Measurements from ENCODE around the gene ARHGAP27.
"Not testable (repeated sequence)": the region's sequence is repeated elsewhere in the genome, so short reads cannot be mapped to it uniquely, and the experiment has no call there.

ARHGAP27 gene

GRCh38 chr17:45452329-45453224 lies 19.9 kb upstream of the ARHGAP27 start:
- H3K27ac ChIP-seq; H3K4me3 ChIP-seq (ENCODE audit: low read depth in 1 of 2, low read length in 1 of 2); H3K4me1 ChIP-seq (ENCODE audit: control insufficient read depth in 1 of 2, insufficient read depth in 1 of 2, low read depth in 1 of 2, low read length in 1 of 2); H3K9me3 ChIP-seq; H3K27me3 ChIP-seq: not testable (repeated sequence)
- peaks cover 86% of the 10 kb centered on the region for H3K36me3 ChIP-seq

- not testable (repeated sequence) for H3K4me3 ChIP-seq (ENCODE audit: low read depth in 1 of 2, low read length in 1 of 2); H3K27me3 ChIP-seq; H3K4me1 ChIP-seq (ENCODE audit: control insufficient read depth in 1 of 2, insufficient read depth in 1 of 2, low read depth in 1 of 2, low read length in 1 of 2); H3K9me3 ChIP-seq; H3K27ac ChIP-seq
- H3K36me3 ChIP-seq: peaks cover 87% of the 10 kb centered on the region
These were observed 19.0 kb upstream of the ARHGAP27 start for GRCh38 chr17:45451660-45452059.

GRCh38 chr17:45451131-45451530 lies 18.5 kb upstream of the ARHGAP27 start:
- TF ChIP-seq CTCF (IDR thresholded peaks at IDR 0.05): no peak
- Histone ChIP-seq H3K9me3 (no peaks in the 10 kb centered on the region), H3K27me3 (no peaks in the 10 kb centered on the region), H3K4me3 (ENCODE audit: low read depth in 1 of 2, low read length in 1 of 2) (no peak overlapping the region), H3K4me1 (ENCODE audit: control insufficient read depth in 1 of 2, insufficient read depth in 1 of 2, low read depth in 1 of 2, low read length in 1 of 2) (peaks cover 0 to 3% of the 10 kb centered on the region in 2 experiments), H3K27ac (no peak overlapping the region), H3K36me3 (peaks cover 84% of the 10 kb centered on the region)

GRCh38 chr17:45449708-45450329 lies 17.1 kb upstream of the ARHGAP27 start:
- H3K9me3 ChIP-seq; H3K27me3 ChIP-seq; H3K4me3 ChIP-seq (ENCODE audit: low read depth in 1 of 2, low read length in 1 of 2); H3K4me1 ChIP-seq (ENCODE audit: control insufficient read depth in 1 of 2, insufficient read depth in 1 of 2, low read depth in 1 of 2, low read length in 1 of 2); H3K27ac ChIP-seq: not testable (repeated sequence)
- peaks cover 86% of the 10 kb centered on the region for H3K36me3 ChIP-seq

- H3K9me3 ChIP-seq; H3K4me3 ChIP-seq (ENCODE audit: low read depth in 1 of 2, low read length in 1 of 2); H3K27ac ChIP-seq; H3K27me3 ChIP-seq; H3K4me1 ChIP-seq (ENCODE audit: control insufficient read depth in 1 of 2, insufficient read depth in 1 of 2, low read depth in 1 of 2, low read length in 1 of 2): not testable (repeated sequence)
- peaks cover 84% of the 10 kb centered on the region for H3K36me3 ChIP-seq
These were observed 16.6 kb upstream of the ARHGAP27 start for GRCh38 chr17:45449260-45449659.

GRCh38 chr17:45448483-45448882 lies 15.8 kb upstream of the ARHGAP27 start:
- H3K9me3 ChIP-seq; H3K4me3 ChIP-seq (ENCODE audit: low read depth in 1 of 2, low read length in 1 of 2); H3K27me3 ChIP-seq; H3K4me1 ChIP-seq (ENCODE audit: control insufficient read depth in 1 of 2, insufficient read depth in 1 of 2, low read depth in 1 of 2, low read length in 1 of 2): not testable (repeated sequence)
- H3K36me3 ChIP-seq: peaks cover 84% of the 10 kb centered on the region
- H3K27ac ChIP-seq: peak overlapping the region; percentile 46

- not testable (repeated sequence) for H3K27me3 ChIP-seq; H3K4me3 ChIP-seq (ENCODE audit: low read depth in 1 of 2, low read length in 1 of 2); H3K9me3 ChIP-seq; H3K4me1 ChIP-seq (ENCODE audit: control insufficient read depth in 1 of 2, insufficient read depth in 1 of 2, low read depth in 1 of 2, low read length in 1 of 2)
- H3K27ac ChIP-seq: peak overlapping the region; percentile 46
- peaks cover 84% of the 10 kb centered on the region for H3K36me3 ChIP-seq
These were observed 15.4 kb upstream of the ARHGAP27 start for GRCh38 chr17:45448066-45448465.

- H3K9me3 ChIP-seq; H3K4me3 ChIP-seq (ENCODE audit: low read depth in 1 of 2, low read length in 1 of 2); H3K27me3 ChIP-seq; H3K4me1 ChIP-seq (ENCODE audit: control insufficient read depth in 1 of 2, insufficient read depth in 1 of 2, low read depth in 1 of 2, low read length in 1 of 2): not testable (repeated sequence)
- Histone ChIP-seq H3K27ac (peak overlapping the region; percentile 46), H3K36me3 (peaks cover 80% of the 10 kb centered on the region)
These were observed 15.0 kb upstream of the ARHGAP27 start for GRCh38 chr17:45447650-45448049.

GRCh38 chr17:45446872-45447625 lies 14.4 kb upstream of the ARHGAP27 start:
- Histone ChIP-seq H3K36me3 (peaks cover 83% of the 10 kb centered on the region), H3K27ac (peak overlapping the region; percentile 46)
- H3K27me3 ChIP-seq; H3K9me3 ChIP-seq; H3K4me1 ChIP-seq (ENCODE audit: control insufficient read depth in 1 of 2, insufficient read depth in 1 of 2, low read depth in 1 of 2, low read length in 1 of 2); H3K4me3 ChIP-seq (ENCODE audit: low read depth in 1 of 2, low read length in 1 of 2): not testable (repeated sequence)

GRCh38 chr17:45445901-45446743 lies 13.5 kb upstream of the ARHGAP27 start:
- H3K27me3 ChIP-seq; H3K9me3 ChIP-seq; H3K4me3 ChIP-seq (ENCODE audit: low read depth in 1 of 2, low read length in 1 of 2); H3K4me1 ChIP-seq (ENCODE audit: control insufficient read depth in 1 of 2, insufficient read depth in 1 of 2, low read depth in 1 of 2, low read length in 1 of 2): not testable (repeated sequence)
- peak overlapping the region; percentile 36 for H3K27ac ChIP-seq
- peaks cover 84% of the 10 kb centered on the region for H3K36me3 ChIP-seq

- not testable (repeated sequence) for H3K4me3 ChIP-seq (ENCODE audit: low read depth in 1 of 2, low read length in 1 of 2); H3K27ac ChIP-seq; H3K9me3 ChIP-seq; H3K4me1 ChIP-seq (ENCODE audit: control insufficient read depth in 1 of 2, insufficient read depth in 1 of 2, low read depth in 1 of 2, low read length in 1 of 2); H3K27me3 ChIP-seq
- peaks cover 87% of the 10 kb centered on the region for H3K36me3 ChIP-seq
These were observed 12.5 kb upstream of the ARHGAP27 start for GRCh38 chr17:45444856-45445820.

Measured in neutrophil (primary cell).